GM12864 (cell line): ENCODE measurements around the gene ASB15.

ENCODE experiments used
- DNase-seq: peaks from one replicate; pipeline ENCODE4 v3.0.0-alpha.2; 2011; ENCODE audit warnings: low read depth
- H3K4me3 ChIP-seq: 2 replicates; pipeline ENCODE4 v1.5.1; 2011; ENCODE audit warnings: mild to moderate bottlenecking, low read depth, low read length, control low read depth
- TF ChIP-seq, protein P1 (sequence below): IDR thresholded peaks from 2 replicates; pipeline ENCODE4 v1.5.1; 2011; ENCODE audit warnings: low read depth, mild to moderate bottlenecking, moderate library complexity, low read length, control low read depth, inconsistent platforms; ENCODE audit errors: missing control alignments

ASB15 gene

DNA sequence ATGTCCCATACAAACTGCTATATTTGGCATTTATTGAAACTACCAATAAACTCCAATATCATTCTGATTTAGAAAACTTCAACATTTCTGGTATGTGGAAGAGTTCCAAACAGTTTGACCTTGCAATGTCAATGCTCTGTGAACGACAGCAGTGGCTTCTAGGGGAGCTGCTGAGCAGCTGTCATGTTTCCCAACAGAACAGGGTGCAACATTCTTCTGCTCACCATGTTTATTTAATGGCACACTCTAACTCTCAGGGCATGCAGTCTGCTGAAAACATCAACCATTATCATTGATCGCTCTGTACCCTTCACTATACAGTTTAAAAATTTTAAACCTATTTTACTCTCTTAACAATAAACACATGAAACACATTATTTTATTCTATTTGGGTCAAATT lies 79.9 kb downstream of the ASB15 start:
- TF ChIP-seq, protein P1, sequence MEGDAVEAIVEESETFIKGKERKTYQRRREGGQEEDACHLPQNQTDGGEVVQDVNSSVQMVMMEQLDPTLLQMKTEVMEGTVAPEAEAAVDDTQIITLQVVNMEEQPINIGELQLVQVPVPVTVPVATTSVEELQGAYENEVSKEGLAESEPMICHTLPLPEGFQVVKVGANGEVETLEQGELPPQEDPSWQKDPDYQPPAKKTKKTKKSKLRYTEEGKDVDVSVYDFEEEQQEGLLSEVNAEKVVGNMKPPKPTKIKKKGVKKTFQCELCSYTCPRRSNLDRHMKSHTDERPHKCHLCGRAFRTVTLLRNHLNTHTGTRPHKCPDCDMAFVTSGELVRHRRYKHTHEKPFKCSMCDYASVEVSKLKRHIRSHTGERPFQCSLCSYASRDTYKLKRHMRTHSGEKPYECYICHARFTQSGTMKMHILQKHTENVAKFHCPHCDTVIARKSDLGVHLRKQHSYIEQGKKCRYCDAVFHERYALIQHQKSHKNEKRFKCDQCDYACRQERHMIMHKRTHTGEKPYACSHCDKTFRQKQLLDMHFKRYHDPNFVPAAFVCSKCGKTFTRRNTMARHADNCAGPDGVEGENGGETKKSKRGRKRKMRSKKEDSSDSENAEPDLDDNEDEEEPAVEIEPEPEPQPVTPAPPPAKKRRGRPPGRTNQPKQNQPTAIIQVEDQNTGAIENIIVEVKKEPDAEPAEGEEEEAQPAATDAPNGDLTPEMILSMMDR = no peak
- H3K4me3 ChIP-seq = no peak overlapping the region
- DNase-seq = no peak

DNA sequence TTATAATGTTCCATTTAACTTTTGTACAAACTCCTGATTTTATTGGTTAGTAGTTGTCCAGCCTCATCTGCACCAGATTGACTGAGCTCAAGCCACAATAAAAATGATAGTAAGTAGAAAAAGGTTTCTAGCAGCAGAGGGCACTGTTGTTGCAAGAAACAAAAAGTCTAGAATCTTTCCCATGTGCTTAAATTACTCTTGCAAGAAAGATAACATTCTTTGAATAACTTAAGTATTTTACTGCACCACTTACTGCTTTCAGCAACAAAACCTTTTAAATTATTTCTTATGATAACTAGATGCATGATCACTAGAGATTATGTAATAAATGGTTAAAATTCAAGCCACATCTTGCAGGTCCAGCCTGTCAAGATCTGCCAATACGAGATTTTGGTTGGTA lies 81.1 kb downstream of the ASB15 start:
- TF ChIP-seq, protein P1 = peak; percentile 39
- no peak overlapping the region for H3K4me3 ChIP-seq
- DNase-seq = peak; percentile 2

DNA sequence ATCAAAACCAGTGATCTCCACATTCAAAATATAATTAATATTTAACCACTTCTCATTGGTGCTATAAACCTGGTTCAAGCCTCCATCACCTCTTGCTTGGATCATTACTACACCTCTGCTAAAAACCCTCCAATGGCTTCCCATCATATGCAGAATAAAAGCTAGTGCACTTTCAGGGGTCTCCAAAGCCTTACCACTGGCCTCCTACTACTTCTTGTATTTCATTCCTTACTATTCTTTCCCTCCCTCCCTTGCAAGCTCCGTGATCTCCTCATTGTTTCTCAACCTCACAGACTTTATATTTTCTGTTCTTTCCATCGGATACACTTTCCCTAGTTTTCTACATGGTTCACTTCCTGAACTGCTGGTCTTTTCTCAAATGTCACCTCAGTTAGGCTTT lies 85.5 kb downstream of the ASB15 start:
- TF ChIP-seq, protein P1 = no peak
- no peak for DNase-seq
- H3K4me3 ChIP-seq = no peak overlapping the region

DNA sequence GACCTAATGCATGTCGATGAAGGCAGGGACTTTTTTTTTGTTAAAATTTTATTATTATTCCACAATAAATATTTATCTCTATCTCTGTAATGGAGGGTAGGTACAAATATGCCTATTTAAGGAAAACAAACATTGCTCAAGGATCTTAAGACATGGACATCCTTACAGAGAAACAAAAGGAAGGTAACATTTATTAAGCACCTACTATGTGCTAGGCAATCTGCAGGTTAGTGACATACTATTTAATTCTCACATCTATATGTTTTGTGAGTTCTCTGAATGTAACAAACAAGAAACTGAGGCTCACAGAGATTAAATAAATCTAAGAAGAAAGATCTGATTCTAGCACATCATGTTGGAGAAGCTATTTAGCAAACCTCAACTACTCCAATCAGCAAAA lies 86.1 kb downstream of the ASB15 start:
- no peak overlapping the region for H3K4me3 ChIP-seq
- TF ChIP-seq, protein P1 = no peak
- DNase-seq = no peak
